Measurements from ENCODE around the gene TCP11X2.
"Not testable (repeated sequence)": the region's sequence is repeated elsewhere in the genome, so short reads cannot be mapped to it uniquely, and the experiment has no call there.

Gene TCP11X2

DNA sequence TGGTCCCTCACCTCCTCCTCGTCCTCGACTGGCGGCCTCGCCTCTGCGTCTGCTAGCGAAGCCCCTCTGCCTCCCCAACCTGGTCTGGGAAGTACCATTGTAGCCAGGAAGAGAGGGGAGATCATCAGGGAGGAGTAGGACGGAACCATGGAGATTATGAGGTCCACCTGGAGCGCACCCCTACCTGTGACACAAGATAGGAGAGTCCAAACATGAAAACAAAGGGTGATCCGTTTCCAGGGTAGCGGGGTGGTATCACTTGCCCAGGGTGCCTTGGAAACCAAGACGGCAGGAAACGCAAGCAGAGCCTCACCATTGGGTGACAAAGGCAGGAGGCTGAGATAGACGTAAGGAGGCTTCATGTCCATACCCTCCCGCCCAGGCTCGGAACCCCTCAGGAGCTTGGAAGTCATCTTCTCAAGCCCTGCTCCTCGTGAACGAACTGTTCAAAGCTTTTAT, at the start of gene TCP11X2:
Gene TCP11X2, minus strand, starts transcription at position 51 of the 459 bp plus-strand sequence.
- not testable (repeated sequence) for DNase-seq

DNA sequence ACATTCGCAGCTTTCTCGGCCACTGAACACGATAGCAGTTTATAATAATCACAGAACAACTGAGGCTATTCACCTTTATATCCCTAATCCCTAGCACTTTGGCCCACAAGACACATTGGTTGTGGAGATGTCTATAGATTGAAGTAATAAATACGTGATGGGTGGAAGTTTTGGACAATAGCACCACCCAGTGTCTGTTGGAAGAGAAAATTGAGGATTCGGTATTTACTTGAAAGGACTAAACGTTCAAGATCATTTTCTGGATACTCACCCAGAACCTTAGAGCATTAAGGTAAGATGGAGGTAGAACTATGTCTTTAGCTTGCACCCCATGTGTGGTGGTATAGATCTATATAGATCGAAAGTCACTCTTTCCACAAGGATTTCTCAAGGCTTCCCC, 45.7 kb upstream of the TCP11X2 start:
- DNase-seq, result no peak

DNA sequence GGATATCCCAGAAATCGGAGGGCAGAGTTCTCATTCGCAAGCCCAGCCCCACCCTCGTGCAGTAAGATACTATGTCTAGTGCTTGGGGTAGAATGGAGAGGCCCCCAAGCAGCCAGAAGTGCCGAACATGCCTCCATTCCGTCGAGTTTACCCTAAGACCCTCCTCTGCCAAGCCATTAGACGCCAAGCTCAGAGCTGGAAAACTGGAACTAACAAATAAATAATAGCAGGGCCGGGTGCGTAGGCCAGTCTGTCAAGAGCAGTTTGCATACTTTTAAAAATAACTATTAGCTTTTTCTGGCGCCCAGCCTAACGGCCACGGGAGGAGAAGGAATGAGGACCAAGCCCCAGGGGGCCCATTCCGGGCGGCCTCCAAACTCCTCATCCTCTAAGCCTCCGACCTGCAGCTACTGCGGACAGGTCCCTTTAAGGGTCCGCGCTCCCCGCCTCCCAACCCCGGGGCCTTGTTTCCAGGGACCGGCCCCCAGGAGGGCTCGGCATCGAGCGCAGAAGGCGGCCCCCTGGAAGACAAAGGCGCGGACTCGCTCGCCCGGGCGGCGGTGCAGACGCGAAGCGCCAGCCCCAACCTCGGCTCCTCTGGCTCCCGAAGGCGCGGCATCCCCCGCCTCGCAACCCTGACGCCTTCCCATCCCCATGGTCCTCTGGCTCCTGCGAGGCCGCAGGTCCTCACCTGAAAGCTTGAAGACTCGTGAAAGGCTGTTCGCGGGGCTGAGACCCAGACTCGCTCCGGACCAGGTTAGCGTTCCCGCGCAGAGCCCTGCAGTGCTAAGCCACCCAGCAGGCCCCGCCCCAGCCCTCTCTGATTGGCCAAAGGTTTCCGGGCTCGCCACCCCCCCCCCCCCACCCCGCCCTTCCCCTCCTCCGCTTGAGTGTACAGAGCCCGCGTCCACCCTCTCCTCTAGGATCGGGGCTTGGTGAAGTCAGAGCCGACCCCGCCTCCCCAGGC, 44.6 kb upstream of the TCP11X2 start, which contains the start of gene TMSB15A:
Gene TMSB15A, minus strand, starts transcription at position 765 of the 967 bp plus-strand sequence.
- peak; percentile 83 for DNase-seq

DNA sequence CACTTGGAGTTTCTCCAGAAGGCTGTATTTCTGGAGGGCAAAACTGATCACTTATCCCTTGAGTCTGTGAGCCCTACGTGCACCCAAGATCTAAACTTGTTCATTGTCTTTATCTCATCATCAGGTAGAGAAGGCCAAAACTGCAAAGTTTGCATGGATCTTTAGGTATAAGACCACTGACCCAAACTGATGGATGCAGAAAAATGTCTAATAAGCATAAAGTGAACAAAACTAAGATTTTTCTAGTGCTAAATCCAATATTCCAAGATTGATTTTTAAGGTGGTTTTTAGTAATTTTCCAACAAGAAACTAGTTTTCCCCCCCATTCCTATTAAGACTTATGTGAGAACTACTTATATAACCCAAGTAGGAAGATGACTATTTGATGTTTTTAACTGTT, 42.9 kb upstream of the TCP11X2 start:
- DNase-seq, result no peak

DNA sequence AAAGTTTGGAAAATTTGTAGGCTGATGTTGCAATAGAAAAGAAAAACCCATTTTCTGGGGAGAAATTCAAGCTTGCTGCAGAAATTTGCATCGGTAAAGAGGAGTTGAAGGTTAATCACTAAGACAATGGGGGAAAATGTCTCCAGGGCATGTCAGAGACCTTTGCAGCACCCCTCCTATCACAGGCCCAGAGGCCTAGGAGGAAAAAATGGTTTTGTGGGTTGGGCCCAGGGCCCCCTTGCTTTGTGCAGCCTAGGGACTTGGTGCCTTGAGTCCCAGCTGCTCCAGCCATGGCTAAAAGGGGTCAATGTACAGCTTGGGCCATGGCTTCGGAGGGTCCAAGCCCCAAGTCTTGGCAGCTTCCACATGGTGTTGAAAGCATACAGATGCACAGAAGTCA, 27.1 kb upstream of the TCP11X2 start:
- DNase-seq, result no peak

DNA sequence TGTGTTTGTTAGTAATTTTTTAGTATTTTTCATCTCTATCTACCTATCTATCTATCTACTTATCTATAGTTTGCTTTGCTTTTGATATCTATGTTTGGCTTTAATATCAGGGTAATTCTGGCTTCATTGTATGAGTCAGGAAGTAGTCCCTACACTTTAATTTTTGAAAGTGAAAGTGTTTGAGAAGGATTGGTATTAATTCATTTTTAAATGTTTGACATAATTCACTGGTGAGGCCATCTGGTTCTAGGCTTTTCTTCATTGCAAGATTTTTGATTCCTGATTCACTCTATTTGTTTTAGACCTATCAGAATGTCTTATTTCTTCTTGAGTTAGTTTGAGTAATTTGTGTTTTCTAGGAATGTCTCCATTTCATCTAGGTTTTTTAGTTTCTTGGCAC, 20.2 kb upstream of the TCP11X2 start:
- DNase-seq, result no peak

DNA sequence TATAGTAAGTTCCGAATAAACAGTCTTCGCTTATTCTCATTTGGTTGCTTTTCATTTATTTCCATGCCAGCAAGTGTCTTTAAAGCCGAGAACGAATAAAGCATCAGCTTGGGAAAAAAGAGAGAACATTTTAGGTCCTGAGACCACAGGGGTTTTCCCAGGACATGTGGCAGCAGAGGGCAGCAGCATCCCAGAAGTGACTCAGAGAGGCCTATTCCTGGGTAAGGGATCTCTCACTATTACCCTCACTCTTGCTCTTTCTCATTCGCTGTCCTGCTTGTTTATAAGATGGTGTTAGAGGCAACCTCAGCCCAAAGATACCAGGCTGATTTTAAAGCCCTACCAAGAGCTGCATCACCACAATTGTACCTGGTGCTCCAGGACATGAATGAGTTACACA, 7.2 kb upstream of the TCP11X2 start:
- DNase-seq, result not testable (repeated sequence)

DNA sequence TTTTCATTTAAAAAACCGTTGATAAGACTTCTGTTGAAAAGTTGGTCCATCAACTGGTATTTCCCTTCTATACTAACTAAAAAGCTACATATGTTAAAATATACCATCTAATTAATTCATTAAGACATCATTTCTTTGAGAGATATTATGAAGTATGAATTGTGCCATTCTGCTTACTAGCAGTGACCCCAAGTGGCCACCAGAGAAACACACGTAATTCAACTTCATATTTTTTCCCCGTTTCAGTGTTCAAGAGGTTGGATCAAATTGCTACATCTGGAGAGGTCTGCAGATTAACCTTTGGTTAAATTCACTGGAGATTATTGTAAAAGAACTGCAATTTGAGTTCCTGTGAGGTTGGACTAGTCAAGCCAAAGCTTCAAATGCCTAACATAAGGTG, 1.4 kb downstream of the TCP11X2 start:
- not testable (repeated sequence) for DNase-seq

DNA sequence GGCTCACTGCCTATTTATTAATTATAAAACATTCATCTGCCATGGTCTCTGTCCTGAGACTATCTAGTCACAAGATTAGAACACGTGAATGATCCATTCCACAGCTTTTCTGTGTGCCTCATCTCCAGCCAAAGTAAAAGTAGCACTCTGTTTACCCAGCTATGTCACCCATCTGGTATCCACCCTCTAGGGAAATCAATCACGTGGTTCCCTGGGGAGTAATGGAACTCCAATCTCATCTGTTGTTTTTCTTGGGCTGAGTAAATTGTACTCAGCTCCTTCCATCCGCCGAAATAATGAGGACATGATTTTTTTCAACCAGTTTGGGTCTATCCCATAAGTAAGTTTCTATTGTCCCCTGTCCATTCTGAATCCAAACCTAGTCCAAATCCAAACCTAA, 13.0 kb downstream of the TCP11X2 start:
- DNase-seq, result not testable (repeated sequence)

DNA sequence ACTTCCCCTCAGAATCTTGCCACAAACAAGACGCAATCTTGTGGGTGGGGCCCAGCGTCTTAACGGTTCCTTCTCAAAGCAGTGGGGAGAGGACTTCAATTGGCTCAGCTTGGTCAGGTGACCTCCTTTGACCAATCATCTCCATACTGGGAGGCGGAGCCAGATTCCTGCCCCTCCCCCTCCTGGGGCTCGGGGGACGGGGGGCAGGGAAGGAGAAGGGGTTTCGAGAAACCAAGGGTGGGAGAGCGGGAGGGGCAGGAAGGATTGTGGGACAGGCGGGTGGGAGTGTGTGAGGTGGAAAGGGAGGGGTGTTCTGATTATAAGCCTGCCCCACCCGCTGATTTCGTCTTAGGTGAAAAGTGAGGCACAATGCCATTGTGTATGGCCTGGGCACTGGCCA, 31.7 kb downstream of the TCP11X2 start, which contains the start of gene NXF2B:
Gene NXF2B, minus strand, starts transcription at position 101 of the 400 bp plus-strand sequence. CDS start 59,972 bp downstream, outside the sequence.
- DNase-seq, result not testable (repeated sequence)

DNA sequence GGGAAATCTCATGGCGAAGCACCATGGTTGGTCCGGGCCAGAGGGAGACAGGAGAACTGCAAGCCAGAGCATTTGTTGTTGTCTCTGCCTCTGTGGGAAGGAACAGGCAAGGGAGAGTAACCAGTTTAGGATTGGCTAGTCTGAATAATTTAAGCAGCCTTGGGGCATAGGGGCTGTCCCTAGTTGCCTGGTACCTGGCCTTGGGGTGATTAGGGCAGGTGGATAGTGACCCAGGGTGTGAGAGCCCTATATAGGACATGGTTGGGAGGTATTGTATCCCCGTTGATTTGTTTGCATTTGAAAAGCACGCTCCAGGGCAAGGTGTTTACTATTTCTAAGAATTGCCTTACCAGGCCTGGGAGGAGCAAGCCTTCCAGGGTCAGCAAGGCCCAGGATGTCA, 57.1 kb downstream of the TCP11X2 start:
- DNase-seq, result not testable (repeated sequence)
